Measurements from ENCODE around the gene ZNF618. TPM values are rescaled to one million over a fixed set of nuclear protein-coding genes. Genes with fewer than 3 reads are reported as not detected.

ZNF618 gene
- total RNA-seq, 2 donors from 2014 or later = 1.4 to 3.0 TPM

GRCh38 chr9:114000063-114000454 is 124.0 kb downstream of the ZNF618 start:
- H3K4me3 ChIP-seq = no peak overlapping the region
- H3K27me3 ChIP-seq = no peaks in the 10 kb centered on the region
- peaks cover 0 to 31% of the 10 kb centered on the region in 2 donors for H3K4me1 ChIP-seq
- DNase-seq (ENCODE audit: low spot score) = peak; percentile 55
- TF ChIP-seq CTCF (IDR thresholded peaks at IDR 0.05) = no peak
- no peak overlapping the region for H3K27ac ChIP-seq
- no peaks in the 10 kb centered on the region for H3K36me3 ChIP-seq
- no peaks in the 10 kb centered on the region for H3K9me3 ChIP-seq

- Histone ChIP-seq H3K4me1 (peaks cover 0 to 32% of the 10 kb centered on the region in 2 donors), H3K4me3 (no peak overlapping the region), H3K27ac (no peak overlapping the region), H3K36me3 (no peaks in the 10 kb centered on the region), H3K27me3 (no peaks in the 10 kb centered on the region), H3K9me3 (no peaks in the 10 kb centered on the region)
- peak; percentile 56 for DNase-seq (ENCODE audit: low spot score)
- no peak for TF ChIP-seq CTCF (IDR thresholded peaks at IDR 0.05)
Observed at GRCh38 chr9:114000671-114001409, 124.7 kb downstream of the ZNF618 start.

GRCh38 chr9:114001410-114001685 is 125.2 kb downstream of the ZNF618 start:
- Histone ChIP-seq H3K36me3 (no peaks in the 10 kb centered on the region), H3K27ac (no peak overlapping the region), H3K4me3 (no peak overlapping the region), H3K9me3 (no peaks in the 10 kb centered on the region), H3K4me1 (peaks cover 0 to 32% of the 10 kb centered on the region in 2 donors), H3K27me3 (no peaks in the 10 kb centered on the region)
- no peak for TF ChIP-seq CTCF (IDR thresholded peaks at IDR 0.05)
- no peak for DNase-seq (ENCODE audit: low spot score)

GRCh38 chr9:114001794-114002261 is 125.7 kb downstream of the ZNF618 start:
- Histone ChIP-seq H3K27me3 (no peaks in the 10 kb centered on the region), H3K27ac (no peak overlapping the region), H3K9me3 (no peaks in the 10 kb centered on the region), H3K36me3 (no peaks in the 10 kb centered on the region), H3K4me1 (peaks cover 0 to 32% of the 10 kb centered on the region in 2 donors), H3K4me3 (no peak overlapping the region)
- DNase-seq (ENCODE audit: low spot score) = peak; percentile 51
- no peak for TF ChIP-seq CTCF (IDR thresholded peaks at IDR 0.05)

- H3K9me3 ChIP-seq = no peaks in the 10 kb centered on the region
- no peaks in the 10 kb centered on the region for H3K36me3 ChIP-seq
- DNase-seq (ENCODE audit: low spot score) = no peak
- no peak for TF ChIP-seq CTCF (IDR thresholded peaks at IDR 0.05)
- peaks cover 0 to 32% of the 10 kb centered on the region in 2 donors for H3K4me1 ChIP-seq
- H3K27me3 ChIP-seq = no peaks in the 10 kb centered on the region
- no peak overlapping the region for H3K4me3 ChIP-seq
- no peak overlapping the region for H3K27ac ChIP-seq
Observed at GRCh38 chr9:114002271-114002985, 126.3 kb downstream of the ZNF618 start.
